Stimulated activated CD8-positive, alpha-beta memory T cell treated with anti-CD3 and anti-CD28 coated beads, Interleukin-15, amount 100 ng/mL, for 1 hour (primary cell): ENCODE results near the gene ACADVL.

Experiments
- DNase-seq: peaks from one replicate; pipeline ENCODE4 v3.0.0-alpha.2; 2020; ENCODE audit warnings: low read depth

Gene ACADVL

GRCh38 chr17:7217113-7217987 is 2.4 kb upstream of the ACADVL start:
- DNase-seq, result no peak

- DNase-seq, result no peak
Measured at GRCh38 chr17:7218166-7218565, 1.6 kb upstream of the ACADVL start.

GRCh38 chr17:7218758-7219157 is 980 bp upstream of the ACADVL start:
- DNase-seq, result no peak

DNA sequence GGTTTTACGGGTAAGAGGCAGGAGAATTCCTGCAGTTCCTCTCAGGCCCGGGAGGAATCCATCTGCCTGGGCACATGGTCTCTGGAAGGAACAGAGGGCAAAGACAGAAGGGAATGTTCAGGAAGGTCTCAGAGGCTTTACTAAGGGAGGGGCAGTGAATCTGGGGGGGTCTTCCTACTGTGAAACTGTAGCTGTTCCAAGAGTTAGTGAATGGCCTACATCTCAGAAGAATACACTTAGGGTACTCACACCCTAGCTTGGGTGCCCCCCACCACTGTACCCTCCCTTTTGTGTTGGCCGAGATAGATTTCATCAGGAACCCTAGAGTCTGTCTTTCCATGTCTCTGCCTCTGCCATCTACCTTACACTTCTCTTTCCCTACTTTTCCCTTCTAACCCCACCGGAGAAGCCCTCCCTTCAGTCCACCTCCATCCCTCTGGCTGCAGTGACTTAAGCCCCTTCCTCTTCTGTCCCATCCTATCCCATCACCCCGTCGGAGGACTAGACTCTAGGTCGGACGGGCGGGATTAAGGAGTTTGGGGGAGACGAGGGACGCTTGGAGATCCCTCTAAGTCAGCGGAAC is 418 bp upstream of the ACADVL start:
- DNase-seq, result no peak

GRCh38 chr17:7220593-7221277 is 997 bp downstream of the ACADVL start:
- DNase-seq, result no peak

DNA sequence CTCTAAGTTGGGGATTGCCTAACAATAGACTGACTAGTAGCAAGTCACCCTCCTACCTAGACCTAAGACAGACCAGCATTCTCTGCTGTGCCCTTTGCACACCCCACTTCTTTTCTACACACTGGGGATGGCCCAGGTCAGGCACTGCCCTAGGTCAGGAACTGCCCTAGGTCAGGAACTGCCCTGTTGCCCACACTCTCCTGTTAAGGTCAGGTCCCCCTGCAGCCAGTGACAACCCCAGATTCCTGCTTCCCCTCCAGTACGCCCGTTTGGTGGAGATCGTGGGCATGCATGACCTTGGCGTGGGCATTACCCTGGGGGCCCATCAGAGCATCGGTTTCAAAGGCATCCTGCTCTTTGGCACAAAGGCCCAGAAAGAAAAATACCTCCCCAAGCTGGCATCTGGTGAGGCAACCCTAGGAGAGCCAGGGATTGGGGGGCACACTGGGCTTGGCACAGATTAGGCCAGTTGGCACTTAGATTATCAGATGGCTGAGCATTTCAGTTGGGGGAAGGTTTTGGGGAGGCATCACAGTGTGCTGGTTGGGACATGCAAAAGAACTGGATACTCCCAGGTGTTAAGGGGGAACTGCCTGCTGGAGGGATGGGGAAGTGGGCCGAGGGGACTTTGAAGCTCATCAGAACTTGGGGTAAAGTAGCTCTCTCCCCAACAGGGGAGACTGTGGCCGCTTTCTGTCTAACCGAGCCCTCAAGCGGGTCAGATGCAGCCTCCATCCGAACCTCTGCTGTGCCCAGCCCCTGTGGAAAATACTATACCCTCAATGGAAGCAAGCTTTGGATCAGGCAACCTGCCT is 1.7 kb downstream of the ACADVL start:
- no peak for DNase-seq

GRCh38 chr17:7222093-7222971 is 2.6 kb downstream of the ACADVL start:
- no peak for DNase-seq

DNA sequence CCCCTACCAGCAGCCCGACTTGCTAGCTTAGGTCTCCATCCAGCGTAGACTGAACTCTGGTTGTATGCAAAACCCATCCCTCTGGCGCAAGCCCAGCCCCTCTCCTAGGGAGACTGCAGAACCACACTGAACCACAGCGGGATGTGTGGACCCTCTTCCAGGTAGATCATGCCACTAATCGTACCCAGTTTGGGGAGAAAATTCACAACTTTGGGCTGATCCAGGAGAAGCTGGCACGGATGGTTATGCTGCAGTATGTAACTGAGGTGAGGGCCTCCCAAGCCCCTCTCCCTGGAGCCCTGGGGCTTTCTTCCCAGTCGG is 3.2 kb downstream of the ACADVL start:
- no peak for DNase-seq

- no peak for DNase-seq
Measured at GRCh38 chr17:7223375-7223774, 3.6 kb downstream of the ACADVL start.

- no peak for DNase-seq
Measured at GRCh38 chr17:7224110-7224509, 4.4 kb downstream of the ACADVL start.

DNA sequence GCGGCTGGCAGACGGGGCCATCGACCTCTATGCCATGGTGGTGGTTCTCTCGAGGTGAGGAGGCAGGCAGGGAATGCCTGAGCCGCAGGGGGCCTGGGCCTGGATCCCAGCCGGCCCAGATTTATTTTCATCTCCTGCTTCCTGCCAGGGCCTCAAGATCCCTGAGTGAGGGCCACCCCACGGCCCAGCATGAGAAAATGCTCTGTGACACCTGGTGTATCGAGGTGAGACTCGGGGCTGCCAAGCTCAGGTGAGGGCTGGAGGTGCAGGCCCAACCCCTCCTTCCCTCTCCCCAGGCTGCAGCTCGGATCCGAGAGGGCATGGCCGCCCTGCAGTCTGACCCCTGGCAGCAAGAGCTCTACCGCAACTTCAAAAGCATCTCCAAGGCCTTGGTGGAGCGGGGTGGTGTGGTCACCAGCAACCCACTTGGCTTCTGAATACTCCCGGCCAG is 4.9 kb downstream of the ACADVL start:
- DNase-seq, result no peak

DNA sequence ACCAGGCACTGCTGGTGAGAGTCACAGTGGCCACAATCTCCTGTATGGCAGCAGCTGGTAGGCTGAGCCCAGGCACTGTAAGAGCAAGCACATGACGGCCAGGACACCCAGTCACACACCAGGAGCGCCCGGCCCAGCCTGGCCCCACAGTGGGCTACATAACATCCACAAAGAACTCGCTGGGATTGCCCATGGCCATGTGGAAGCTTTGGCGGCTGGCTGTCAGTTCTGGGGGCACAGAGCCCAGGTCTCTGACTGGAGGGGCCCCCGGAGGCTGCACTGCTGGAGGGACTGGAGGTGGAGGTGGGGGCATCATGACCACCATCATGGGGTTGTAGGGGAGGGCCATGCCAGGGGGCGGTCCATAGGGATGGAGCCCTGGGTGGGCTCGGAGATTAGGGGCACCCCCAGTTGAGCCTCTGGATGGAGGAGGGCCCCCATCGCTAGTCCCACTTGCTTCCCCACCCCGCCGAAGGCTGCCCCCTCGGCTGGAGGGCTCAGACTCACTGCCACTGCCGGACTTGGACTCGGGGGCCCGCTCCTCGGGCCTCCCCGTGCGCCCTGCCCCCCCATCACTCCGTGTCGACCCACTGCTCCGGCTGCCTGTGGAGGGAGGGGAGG is 6.1 kb downstream of the ACADVL start:
- no peak for DNase-seq

- no peak for DNase-seq
Measured at GRCh38 chr17:7226721-7227710, 7.3 kb downstream of the ACADVL start.

- DNase-seq, result no peak
Measured at GRCh38 chr17:7228920-7229319, 9.2 kb downstream of the ACADVL start.

GRCh38 chr17:7229504-7229903 is 9.8 kb downstream of the ACADVL start:
- DNase-seq, result no peak

DNA sequence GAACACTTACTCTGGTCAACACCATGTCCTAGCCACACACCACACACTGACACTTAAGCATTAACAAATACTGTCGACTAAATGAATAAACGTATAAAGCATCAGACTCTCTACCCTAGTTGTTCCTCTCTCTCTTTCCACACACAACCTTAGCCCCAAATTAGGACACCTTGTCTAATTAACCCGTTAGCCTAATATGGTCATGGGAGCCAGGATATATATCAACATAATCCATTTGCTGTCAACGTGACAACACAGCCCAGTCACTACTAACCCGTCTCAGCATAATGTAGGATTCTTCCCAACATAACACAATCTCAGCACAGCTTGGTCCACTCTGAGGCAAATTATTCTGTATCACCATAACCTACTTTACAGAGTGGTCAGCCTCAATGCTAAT is 12.4 kb downstream of the ACADVL start:
- DNase-seq, result no peak

DNA sequence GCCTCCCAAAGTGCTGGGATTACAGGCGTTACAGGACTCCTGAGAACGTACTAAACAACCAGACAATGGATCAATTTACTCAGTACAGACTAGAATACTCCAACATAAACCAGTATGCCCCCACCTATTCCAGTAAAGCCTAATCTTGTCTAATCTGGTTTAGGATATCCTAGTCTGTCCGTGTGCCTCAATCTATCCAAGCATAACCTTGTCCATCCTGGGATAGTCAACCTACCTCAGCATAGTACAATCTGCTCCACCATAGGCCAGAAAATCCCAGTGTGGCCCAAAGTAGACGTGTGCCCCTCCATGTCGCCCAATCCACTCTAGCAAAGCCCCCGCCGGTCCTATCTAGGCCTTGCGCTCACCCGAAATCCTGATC is 14.0 kb downstream of the ACADVL start:
- no peak for DNase-seq

DNA sequence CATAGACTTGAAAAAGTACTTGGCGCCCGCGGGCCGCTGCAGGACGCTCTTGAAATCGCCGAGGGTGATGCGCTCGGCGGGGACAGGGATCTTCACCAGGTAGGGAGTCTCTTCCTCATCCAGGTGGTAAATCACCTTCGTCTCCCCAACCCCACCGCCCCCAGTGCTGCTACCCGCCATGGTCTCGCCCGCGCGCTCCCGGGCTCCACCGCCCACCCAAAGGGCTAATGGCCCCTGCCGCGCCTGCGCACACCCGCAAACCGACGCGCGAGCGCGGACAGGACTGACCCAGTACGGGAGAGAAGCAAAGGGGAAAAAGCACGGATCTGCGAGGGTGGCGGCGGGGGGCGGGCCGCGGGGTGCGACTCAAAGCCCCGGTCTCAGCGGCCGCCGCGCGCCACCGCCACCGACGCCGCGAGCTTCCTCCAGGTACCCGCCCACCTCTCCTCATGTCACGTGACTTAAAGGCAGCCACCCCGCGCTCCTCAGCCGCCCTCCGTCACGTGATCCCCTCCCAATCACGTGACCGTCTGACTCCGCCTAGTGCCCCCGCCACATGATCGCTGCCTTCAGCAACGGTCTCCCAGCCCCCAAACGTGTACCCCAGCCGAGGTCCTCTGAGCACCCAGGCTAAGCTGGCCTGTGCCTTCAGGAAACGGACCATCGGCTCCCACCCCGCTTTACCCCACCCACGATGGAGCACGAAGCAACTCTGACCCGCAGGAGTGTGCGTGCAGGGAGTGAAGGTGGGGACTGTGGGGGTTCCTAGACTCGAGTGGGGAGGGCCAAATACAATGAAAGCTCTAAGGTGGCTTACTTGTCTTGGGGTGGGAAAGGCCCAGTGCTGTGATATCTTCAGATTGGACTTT is 14.6 kb downstream of the ACADVL start, which contains the start of gene DVL2:
TSS of gene DVL2 (minus strand) at position 435 of the 869 bp plus-strand sequence. CDS start at position 180, 255 bp downstream.
- DNase-seq, result peak; percentile 91
